HEK293 (cell line): ENCODE results near the gene EPAS1.

Source experiments
- CTCF ChIA-PET: fragments of 350-600 bp; formaldehyde crosslinking; extraction: SDS; loops from one replicate; lab custom pipeline; 2021; ENCODE audit warnings: antibody characterized with exemption; lab: Yijun Ruan, JAX
- POLR2A ChIA-PET: fragments of 300-600 bp; formaldehyde crosslinking; extraction: SDS; loops from one replicate; lab custom pipeline; 2020; ENCODE audit warnings: antibody characterized with exemption, inconsistent platforms; lab: Yijun Ruan, JAX
- H3K27ac ChIP-seq: fragments of 200-500 bp; sonication (Bioruptor generic); 2 replicates; pipeline ENCODE4 v1.5.1; 2014; ENCODE audit warnings: low read depth, low read length, control low read depth, inconsistent platforms; ENCODE audit errors: extremely low read depth
- H3K36me3 ChIP-seq, 2 experiments: fragments of 200-500 bp in 1 of 2; sonication (Bioruptor generic) in 1 of 2; 1 replicate in 1 of 2; 2 replicates in 1 of 2; pipeline ENCODE4 v1.5.1; 2014 to 2017; ENCODE audit warnings: inconsistent platforms in 2 of 2, low read length in 2 of 2; ENCODE audit not compliant: control insufficient read depth in 2 of 2, insufficient read depth in 1 of 2
- H3K4me1 ChIP-seq: fragments of 200-500 bp; sonication (Bioruptor generic); 2 replicates; pipeline ENCODE4 v1.5.1; 2014; ENCODE audit warnings: mild to moderate bottlenecking, low read length, inconsistent platforms; ENCODE audit not compliant: control insufficient read depth, insufficient read depth
- H3K4me3 ChIP-seq: 2 replicates; pipeline ENCODE4 v1.5.1; 2011; ENCODE audit warnings: low read depth, mild to moderate bottlenecking, control low read depth, low read length, moderate library complexity
- H3K9me3 ChIP-seq: fragments of 200-500 bp; sonication (Bioruptor generic); 2 replicates; pipeline ENCODE4 v1.5.1; 2014; ENCODE audit warnings: low read depth, low read length, inconsistent platforms; ENCODE audit not compliant: control insufficient read depth, insufficient read depth
- HOXC10 ChIP-seq: sonication (generic); formaldehyde crosslinking; IDR thresholded peaks from 2 replicates; pipeline ENCODE4 v1.8.1; 2023; ENCODE audit warnings: mild to moderate bottlenecking, missing genetic modification reagents
- HOXD13 ChIP-seq: sonication (generic); formaldehyde crosslinking; IDR thresholded peaks from 2 replicates; pipeline ENCODE4 v1.8.0; 2022; ENCODE audit warnings: missing genetic modification reagents, borderline replicate concordance
- KLF16 ChIP-seq: fragments of 450-650 bp; formaldehyde crosslinking; IDR thresholded peaks from 2 replicates; pipeline ENCODE4 v1.5.1; 2017; ENCODE audit warnings: missing biosample characterization, missing genetic modification characterization
- OVOL3 ChIP-seq: fragments of 450-650 bp; formaldehyde crosslinking; IDR thresholded peaks from 2 replicates; pipeline ENCODE4 v1.5.1; 2016; ENCODE audit warnings: missing biosample characterization, missing genetic modification characterization
- ZBTB21 ChIP-seq: fragments of 450-650 bp; formaldehyde crosslinking; IDR thresholded peaks from 2 replicates; pipeline ENCODE4 v1.5.1; 2017; ENCODE audit warnings: missing biosample characterization, missing genetic modification characterization
- ZBTB48 ChIP-seq: fragments of 450-650 bp; formaldehyde crosslinking; IDR thresholded peaks from 2 replicates; pipeline ENCODE4 v1.5.1; 2016; ENCODE audit warnings: missing biosample characterization, missing genetic modification characterization
- ZEB2 ChIP-seq: fragments of 450-650 bp; formaldehyde crosslinking; IDR thresholded peaks from 2 replicates; pipeline ENCODE4 v1.5.1; 2016; ENCODE audit warnings: missing biosample characterization, missing genetic modification characterization
- ZNF121 ChIP-seq: fragments of 450-650 bp; formaldehyde crosslinking; IDR thresholded peaks from 2 replicates; pipeline ENCODE4 v1.5.1; 2016; ENCODE audit warnings: missing biosample characterization, missing genetic modification characterization
- ZNF23 ChIP-seq: fragments of 450-650 bp; formaldehyde crosslinking; IDR thresholded peaks from 2 replicates; pipeline ENCODE4 v1.5.1; 2016; ENCODE audit warnings: missing biosample characterization, missing genetic modification characterization, borderline replicate concordance
- ZNF350 ChIP-seq: fragments of 450-650 bp; formaldehyde crosslinking; IDR thresholded peaks from 2 replicates; pipeline ENCODE4 v1.5.0; 2017; ENCODE audit warnings: missing biosample characterization, mild to moderate bottlenecking, missing genetic modification characterization
- ZNF423 ChIP-seq: fragments of 450-650 bp; formaldehyde crosslinking; IDR thresholded peaks from 2 replicates; pipeline ENCODE4 v1.5.1; 2016; ENCODE audit warnings: missing biosample characterization, missing genetic modification characterization
- ZNF561 ChIP-seq: fragments of 450-650 bp; IDR thresholded peaks from 2 replicates; pipeline ENCODE4 v1.5.1; 2018; ENCODE audit warnings: missing biosample characterization, missing genetic modification characterization, borderline replicate concordance
- ZNF624 ChIP-seq: fragments of 450-650 bp; formaldehyde crosslinking; IDR thresholded peaks from 2 replicates; pipeline ENCODE4 v1.5.1; 2017; ENCODE audit warnings: missing biosample characterization, missing genetic modification characterization
- ZNF654 ChIP-seq: fragments of 450-650 bp; formaldehyde crosslinking; IDR thresholded peaks from 2 replicates; pipeline ENCODE4 v1.5.1; 2016; ENCODE audit warnings: low read depth, missing biosample characterization, missing genetic modification characterization
- ZNF660 ChIP-seq: fragments of 450-650 bp; IDR thresholded peaks from 2 replicates; pipeline ENCODE4 v1.5.1; 2018; ENCODE audit warnings: missing biosample characterization, mild to moderate bottlenecking, missing genetic modification characterization
- ZNF670 ChIP-seq: fragments of 450-650 bp; formaldehyde crosslinking; IDR thresholded peaks from 2 replicates; pipeline ENCODE4 v1.5.1; 2016; ENCODE audit warnings: missing biosample characterization, missing genetic modification characterization, low read depth
- ZNF776 ChIP-seq: fragments of 450-650 bp; formaldehyde crosslinking; IDR thresholded peaks from 2 replicates; pipeline ENCODE4 v1.5.0; 2017; ENCODE audit warnings: missing biosample characterization, missing genetic modification characterization, borderline replicate concordance
- ZXDB ChIP-seq: fragments of 450-650 bp; formaldehyde crosslinking; IDR thresholded peaks from 2 replicates; pipeline ENCODE4 v1.5.1; 2016; ENCODE audit warnings: missing biosample characterization, missing genetic modification characterization
- TF ChIP-seq, protein P1 (sequence below): fragments of 450-650 bp; formaldehyde crosslinking; IDR thresholded peaks from 2 replicates; pipeline ENCODE4 v1.5.1; 2017; ENCODE audit warnings: missing biosample characterization, missing genetic modification characterization

EPAS1 gene

DNA sequence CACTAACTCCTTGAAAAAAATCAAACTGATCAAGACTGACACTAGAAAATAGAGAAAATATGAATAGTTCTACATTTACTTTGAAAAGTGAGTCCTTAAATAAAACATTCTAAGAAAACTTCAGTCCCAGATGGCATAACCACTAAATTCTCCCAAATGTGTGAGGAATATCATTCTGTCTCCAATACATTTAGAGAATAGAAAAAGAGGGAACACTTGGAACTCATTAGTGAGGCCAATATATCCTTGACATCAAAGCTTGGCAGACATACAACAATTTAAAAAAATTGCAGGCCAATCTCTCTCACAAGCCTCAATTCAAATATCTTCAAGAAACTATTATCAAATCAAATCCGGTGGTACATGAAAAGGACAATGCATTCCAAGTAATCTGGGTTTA is 102.8 kb downstream of the EPAS1 start:
- no peaks in the 10 kb centered on the region for H3K9me3 ChIP-seq
- ChIA-PET CTCF (interaction anchor here (1.1 to 1.3 kb wide), 2 partner anchors 13 to 61 kb away, joined by 3 to 4 read pairs; no protein-coding TSS in a partner anchor), POLR2A (no interaction called here)
- no peaks in the 10 kb centered on the region for H3K36me3 ChIP-seq
- no peak for TF ChIP-seq HOXC10 (CRISPR knock-in tag)
- no peak for TF ChIP-seq KLF16 (tag by site-specific recombination)
- no peak for TF ChIP-seq ZNF654 (tag by site-specific recombination)
- no peak for TF ChIP-seq ZNF23 (tag by site-specific recombination)
- TF ChIP-seq HOXD13 (CRISPR knock-in tag): no peak
- no peak for TF ChIP-seq ZXDB (tag by site-specific recombination)
- TF ChIP-seq ZNF121 (tag by site-specific recombination): no peak
- no peak for TF ChIP-seq ZNF776
- TF ChIP-seq ZNF660 (tag by site-specific recombination): no peak
- TF ChIP-seq ZBTB21: no peak
- TF ChIP-seq ZNF350 (tag by site-specific recombination): no peak
- no peak for TF ChIP-seq ZNF423 (tag by site-specific recombination)
- TF ChIP-seq ZNF561 (tag by site-specific recombination): no peak
- no peak for TF ChIP-seq ZNF670
- H3K4me1 ChIP-seq: no peaks in the 10 kb centered on the region
- no peak overlapping the region for H3K4me3 ChIP-seq
- no peak overlapping the region for H3K27ac ChIP-seq

DNA sequence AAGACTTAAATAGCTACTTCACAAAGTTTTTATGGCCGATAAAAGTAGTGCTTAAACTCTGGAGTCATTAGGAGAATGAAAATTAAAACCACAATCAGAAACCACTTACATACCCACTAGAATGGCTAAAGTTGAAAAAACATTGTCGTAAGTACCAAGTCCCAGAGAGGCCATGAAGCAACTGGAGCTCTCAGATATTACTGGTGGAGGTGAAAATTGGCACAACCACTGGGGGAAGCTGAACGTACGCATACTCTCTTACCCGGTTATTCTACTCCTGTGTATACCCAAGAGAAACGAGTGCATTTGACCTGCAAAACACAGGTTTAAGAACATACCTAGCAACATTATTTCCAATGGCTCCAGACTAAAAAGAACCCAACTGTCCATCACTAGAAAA is 105.7 kb downstream of the EPAS1 start:
- ChIA-PET CTCF (no interaction called here), POLR2A (no interaction called here)

DNA sequence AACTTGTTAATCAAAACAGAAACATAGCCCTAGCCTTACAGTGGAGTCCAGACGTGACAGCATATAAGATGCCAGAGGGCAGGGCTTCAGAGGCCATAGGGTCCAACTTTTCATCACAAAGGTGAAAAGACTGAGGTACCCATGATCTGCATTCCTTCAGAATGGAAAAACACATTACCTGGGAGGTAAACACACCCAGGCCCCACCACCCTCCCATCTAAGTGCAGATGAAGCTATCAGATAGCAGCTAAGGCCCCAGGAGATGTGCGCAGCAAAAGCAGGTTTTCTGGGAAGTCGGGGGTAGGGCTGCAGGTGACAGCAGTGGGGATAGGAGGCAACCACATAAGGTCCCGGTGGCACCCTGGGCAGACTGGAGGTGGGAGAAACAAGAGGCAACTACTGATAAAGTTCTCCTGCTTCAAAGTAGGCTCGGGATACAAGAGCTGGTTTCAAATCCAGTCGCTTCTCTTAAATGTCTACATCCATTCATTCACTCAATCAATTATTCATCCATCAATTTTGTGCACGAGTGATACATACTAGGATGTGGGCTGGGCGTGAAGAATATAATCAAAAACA is 107.1 kb downstream of the EPAS1 start:
- H3K36me3 ChIP-seq: no peaks in the 10 kb centered on the region
- POLR2A ChIA-PET: no interaction called here
- no peak for TF ChIP-seq ZEB2
- TF ChIP-seq, protein P1, sequence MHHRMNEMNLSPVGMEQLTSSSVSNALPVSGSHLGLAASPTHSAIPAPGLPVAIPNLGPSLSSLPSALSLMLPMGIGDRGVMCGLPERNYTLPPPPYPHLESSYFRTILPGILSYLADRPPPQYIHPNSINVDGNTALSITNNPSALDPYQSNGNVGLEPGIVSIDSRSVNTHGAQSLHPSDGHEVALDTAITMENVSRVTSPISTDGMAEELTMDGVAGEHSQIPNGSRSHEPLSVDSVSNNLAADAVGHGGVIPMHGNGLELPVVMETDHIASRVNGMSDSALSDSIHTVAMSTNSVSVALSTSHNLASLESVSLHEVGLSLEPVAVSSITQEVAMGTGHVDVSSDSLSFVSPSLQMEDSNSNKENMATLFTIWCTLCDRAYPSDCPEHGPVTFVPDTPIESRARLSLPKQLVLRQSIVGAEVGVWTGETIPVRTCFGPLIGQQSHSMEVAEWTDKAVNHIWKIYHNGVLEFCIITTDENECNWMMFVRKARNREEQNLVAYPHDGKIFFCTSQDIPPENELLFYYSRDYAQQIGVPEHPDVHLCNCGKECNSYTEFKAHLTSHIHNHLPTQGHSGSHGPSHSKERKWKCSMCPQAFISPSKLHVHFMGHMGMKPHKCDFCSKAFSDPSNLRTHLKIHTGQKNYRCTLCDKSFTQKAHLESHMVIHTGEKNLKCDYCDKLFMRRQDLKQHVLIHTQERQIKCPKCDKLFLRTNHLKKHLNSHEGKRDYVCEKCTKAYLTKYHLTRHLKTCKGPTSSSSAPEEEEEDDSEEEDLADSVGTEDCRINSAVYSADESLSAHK (tag by site-specific recombination): no peak
- no peaks in the 10 kb centered on the region for H3K9me3 ChIP-seq
- no peaks in the 10 kb centered on the region for H3K4me1 ChIP-seq
- H3K4me3 ChIP-seq: no peak overlapping the region
- CTCF ChIA-PET: interaction anchor here (1.2 kb wide), 1 partner anchor 59 kb away, joined by 4 read pairs; no protein-coding TSS in a partner anchor
- H3K27ac ChIP-seq: no peak overlapping the region

More for the DNA sequence above, 105.7 kb downstream of the EPAS1 start:
- Histone ChIP-seq H3K27ac (no peak overlapping the region), H3K9me3 (no peaks in the 10 kb centered on the region)
- TF ChIP-seq ZNF624 (no peak), OVOL3 (no peak), ZBTB48 (tag by site-specific recombination) (no peak)
- TF ChIP-seq, all 188 proteins: peak for 0
- H3K4me1 ChIP-seq: no peaks in the 10 kb centered on the region
- no peaks in the 10 kb centered on the region for H3K36me3 ChIP-seq
- no peak overlapping the region for H3K4me3 ChIP-seq
